ENCODE measurements around the gene TMCO5A. TPM values are rescaled to one million over a fixed set of nuclear protein-coding genes. Genes with fewer than 3 reads are reported as not detected.

The TMCO5A gene
- total and polyA plus RNA-seq, 2 of the 8 experiments (the other 6 are each of a cell fraction or from before 2014, with no cell fraction given), result not detected

DNA sequence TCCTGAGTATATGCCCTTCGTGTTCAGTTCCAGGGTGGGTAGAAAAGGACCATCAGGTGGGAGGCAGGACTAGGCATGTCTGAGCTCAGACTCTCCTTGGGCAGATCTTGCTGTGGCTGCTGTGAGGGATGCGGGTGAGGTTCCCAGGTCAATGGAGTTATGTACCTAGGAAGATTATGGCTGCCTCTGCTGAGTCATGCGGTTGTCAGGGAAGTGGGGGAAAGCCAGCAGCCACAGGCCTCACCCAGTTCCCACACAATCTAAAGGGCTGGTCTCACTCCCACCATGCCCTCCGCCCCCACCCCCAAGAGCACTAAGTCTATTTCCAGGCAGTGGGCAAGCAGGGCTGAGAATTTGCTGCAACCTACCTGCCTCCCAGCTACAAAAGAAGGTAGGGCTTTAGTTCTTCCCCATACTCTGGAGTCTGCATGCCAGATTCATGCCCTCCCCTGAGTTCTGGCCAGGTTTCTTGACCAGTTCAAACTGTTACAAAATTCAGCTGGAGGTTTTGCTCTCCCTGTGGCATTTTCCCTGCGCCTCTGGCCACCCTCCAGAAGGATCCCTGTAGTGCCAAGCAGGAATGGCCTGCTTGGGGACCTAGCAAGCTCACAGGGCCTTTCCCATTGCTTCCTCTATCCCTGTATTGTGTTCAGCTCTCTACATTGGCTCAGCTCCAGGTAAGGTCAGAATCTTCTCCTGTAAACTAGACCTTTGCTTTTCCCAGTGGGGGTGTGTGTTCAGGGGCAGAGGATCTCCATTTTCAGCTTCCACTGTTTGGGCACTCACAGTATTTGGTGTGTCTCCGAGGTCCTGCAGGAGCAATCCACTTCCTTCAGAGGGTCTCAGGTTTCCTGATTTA, 12.7 kb upstream of the TMCO5A start (continued):
- no peak for TF ChIP-seq MAFK (IDR thresholded peaks at IDR 0.05; ENCODE audit: low read depth, low read length)

Data from H1 (cell line).